NOMO-1 (cell line): ENCODE data around the gene NAA50.

ENCODE experiments used
- DNase-seq, 2 experiments: peaks; one replicate each; lab custom pipeline; 2025; ENCODE audit not compliant: unreplicated experiment in 2 of 2; lab: John Stamatoyannopoulos, UW

The NAA50 gene

DNA sequence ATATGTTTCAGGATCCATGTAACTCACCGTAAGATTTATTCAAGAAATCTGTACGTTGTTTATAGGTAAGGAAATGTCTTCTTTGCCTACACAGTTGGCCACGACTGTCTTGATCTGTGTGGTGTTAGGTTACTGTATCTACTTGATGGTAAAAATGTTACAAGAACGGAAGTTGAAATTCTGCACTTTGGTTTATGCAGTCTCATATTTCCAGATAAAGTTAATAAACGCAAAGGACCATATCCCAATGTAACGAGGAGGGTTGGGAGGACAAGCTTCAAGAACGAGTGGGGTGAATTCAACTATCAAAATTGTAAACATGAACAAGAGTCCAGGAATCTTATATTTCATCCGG, 50.6 kb downstream of the NAA50 start:
- DNase-seq: peak in 1 of 2 experiments; percentile 48

DNA sequence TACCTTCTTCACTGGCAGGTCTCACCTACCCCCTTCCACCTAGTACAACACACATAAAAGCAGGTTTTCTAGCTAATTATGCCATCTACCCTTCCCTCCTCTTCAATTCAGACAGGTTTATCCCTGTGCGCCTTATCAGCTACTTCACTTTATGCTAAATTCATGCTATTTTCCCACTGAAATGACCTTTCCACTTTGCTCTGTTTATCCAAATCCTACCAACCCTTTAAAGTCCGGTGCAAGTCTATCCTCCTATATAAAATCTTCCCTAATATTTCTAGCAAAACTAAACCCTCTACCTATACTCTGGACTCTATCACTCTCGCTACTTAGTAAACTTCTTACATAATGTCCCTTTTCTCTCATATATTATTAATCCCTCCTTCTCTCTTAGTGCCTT, 55.6 kb downstream of the NAA50 start:
- DNase-seq: no peak

DNA sequence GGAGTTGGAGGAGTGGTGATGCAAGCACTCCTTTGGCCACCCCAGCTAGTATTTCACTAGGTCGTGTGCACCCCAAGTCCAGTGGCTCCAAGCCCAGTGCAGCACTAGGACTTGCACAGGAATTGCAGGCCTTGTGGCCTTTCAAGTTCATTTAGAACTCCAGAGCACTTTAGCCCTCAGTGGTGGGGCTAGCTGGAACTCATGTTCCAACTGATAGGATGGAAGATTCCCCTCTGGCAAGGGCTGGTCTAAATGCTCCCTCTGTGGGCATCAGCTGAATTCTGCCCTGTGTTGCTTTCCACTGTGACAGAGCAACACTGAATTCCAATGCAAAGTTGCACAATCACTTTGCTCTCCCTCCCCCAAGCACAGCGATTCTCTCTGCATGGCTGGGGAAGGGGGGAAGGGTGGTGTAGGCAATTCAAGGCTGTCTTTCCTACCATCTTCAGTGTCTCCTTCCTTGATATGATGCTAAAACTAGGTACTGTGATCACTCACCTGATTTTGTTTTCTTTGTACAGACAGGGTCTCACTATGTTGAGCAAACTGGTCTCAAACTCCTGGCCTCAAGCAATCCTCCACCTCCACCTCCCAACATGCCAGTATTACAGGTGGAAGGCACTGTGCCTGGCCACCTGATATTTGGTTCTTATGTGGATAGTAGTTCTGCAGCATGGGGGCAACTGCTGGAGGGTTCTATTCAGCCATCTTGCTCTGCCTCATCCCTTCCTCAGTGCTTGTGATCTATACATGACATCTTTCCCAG, 59.9 kb downstream of the NAA50 start:
- DNase-seq: peak in 1 of 2 experiments; percentile 18

DNA sequence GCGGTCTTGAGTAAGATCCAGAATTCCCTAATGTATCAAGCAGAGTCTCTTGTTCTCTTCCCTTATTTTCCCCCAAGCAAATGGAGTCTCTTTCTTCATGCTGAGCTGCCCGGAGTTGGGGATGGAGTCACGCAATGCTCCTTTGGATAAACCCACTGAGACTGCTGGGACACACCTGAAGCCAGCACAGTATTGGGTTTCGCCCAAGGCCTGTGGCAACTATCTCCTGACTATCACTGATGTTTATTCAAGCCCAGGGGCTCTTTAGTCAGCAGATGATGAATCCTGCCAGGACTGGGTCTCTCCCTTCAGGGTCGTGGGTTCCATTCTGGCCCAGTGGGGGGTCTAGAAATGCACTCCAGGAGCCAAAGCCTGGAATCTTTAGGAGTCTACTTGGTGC, 60.9 kb downstream of the NAA50 start:
- no peak for DNase-seq

DNA sequence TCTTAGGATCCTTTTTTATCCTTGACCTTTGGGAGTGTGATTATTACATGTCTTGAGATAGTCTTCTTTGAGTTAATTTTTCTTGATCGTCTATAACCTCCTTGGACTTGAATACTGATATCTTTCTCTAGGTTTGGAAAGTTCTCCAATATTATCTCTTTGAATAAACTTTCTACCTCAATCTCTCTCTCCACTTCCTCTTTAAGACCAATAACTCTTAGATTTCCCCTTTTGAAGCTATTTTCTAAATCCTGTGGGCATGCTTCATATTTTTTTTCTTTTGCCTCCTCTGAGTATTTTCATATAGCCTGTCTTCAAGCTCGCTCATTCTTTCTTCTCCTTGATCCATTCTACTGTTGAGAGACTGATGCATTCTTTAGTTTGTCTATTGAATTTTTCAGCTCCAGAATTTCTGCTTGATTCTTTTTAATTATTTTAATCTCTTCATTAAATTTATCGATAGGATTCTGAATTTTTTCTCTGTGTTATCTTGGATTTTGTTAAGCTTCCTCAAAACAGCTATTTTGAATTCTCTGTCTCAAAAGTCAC, 61.7 kb downstream of the NAA50 start:
- DNase-seq: peak in 1 of 2 experiments; percentile 69

DNA sequence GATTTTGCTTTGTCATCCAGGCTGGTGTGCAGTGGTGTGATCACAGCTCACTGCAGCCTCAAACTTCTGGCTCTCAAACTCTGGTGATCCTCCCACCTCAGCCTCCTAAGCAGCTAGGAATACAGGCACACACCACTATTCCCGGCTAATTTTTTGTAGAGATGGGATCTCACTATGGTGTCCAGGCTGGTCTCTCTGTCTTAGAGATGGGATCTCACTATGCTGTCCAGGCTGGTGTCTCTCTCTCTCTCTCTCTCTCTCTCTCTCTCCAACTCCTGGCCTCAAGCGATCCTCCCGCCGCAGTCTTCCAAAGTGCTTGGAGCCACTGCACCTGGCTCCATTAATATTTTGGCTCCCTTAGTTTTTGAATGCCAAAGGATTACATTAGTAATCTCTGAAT, 67.3 kb downstream of the NAA50 start:
- no peak for DNase-seq

DNA sequence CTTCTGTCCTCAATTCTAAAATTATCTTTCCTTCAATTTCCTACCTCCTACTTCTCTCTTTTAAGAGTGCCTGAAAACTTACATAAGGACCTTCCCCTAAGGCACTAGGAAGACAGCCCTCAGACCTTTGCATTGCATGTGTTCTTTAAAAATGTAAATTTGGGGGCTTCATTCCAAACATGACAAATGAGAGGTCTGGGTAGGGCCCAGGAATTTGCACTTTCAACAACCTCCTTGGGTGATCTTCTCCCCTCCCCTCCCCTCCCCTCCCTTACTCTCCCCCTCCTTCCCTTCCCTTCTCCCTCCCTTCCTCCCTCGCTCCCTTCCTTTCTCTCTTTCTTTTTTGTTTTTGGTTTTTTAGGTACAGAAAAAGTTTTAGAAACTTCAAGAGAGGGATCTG, 68.3 kb downstream of the NAA50 start:
- no peak for DNase-seq

DNA sequence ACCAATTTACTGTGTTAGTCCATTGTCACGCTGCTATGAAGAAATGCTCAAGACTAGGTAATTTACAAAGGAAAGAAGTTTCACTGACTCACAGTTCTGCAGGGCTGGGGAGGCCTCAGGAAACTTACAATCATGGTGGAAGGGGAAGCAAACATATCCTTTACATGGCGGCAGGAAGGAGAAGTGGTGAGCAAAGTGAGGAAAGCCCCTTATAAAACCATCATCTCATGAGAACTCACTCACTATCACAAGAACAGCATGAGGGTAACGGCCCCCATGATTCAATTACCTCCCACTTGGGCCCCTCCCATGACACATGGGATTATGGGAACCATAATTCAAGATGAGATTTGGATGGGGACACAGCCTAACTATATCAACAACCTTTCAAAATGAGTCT, 69.8 kb downstream of the NAA50 start:
- no peak for DNase-seq

DNA sequence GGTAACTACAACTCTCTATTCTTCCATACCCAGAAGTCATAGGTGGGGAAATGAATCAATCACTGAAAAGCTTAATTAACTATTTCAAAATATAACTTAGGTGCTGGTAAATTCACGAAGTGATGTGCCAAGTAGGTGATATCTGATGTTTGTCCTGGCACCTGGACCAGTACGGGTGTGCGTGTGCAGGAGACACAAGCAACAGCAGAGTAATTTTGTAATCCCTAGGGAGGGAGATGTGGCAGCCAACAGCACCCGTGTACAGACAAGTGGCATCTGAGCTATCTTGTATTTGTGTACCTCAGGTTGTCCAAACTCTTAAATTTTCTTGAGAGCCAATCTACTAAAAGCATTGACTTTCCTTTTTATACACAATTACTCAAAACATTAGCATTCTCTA, 72.5 kb downstream of the NAA50 start:
- no peak for DNase-seq

DNA sequence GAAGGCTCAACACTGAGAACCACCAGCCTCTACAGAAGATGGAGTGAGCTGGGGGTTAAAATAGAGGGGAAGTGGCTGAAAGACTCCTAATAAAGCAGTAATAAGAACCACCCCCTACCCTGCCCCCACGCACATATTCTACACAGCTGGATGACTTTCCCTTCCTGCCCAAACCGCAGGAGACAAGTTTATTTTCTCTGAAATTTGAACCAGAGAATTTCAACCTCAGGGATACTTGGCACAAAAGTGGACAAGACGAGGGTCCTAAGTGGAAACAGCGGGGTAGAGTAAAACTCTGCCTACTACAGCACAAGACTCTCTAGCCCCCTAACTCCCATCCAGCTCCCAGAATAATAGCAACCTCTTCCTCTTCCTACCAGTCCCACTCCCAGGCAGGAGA, 78.0 kb downstream of the NAA50 start:
- DNase-seq: no peak
